Neural cell (in vitro differentiated cells): ENCODE measurements around the gene TRIM47. TPM values are rescaled to one million over a fixed set of nuclear protein-coding genes. Genes with fewer than 3 reads are reported as not detected.

ENCODE experiments used
- H2AFZ ChIP-seq: fragments of 200-600, 300-800 bp; sonication (generic), shearing (Covaris generic); 2 replicates; pipeline ENCODE4 v1.6.0; 2014; ENCODE audit warnings: low read depth, mild to moderate bottlenecking, antibody characterized with exemption, low read length, moderate library complexity
- H3F3A ChIP-seq: fragments of 200-600 bp; shearing (Covaris generic); 2 replicates; pipeline ENCODE4 v1.6.1; 2016; ENCODE audit warnings: mild to moderate bottlenecking, moderate library complexity, mixed read lengths, antibody characterized with exemption, low read length; ENCODE audit not compliant: insufficient read depth, poor library complexity, severe bottlenecking
- H3K27ac ChIP-seq: fragments of 200-600, 300-800 bp; sonication (generic), shearing (Covaris generic); 2 replicates; pipeline ENCODE4 v1.5.1; 2014; ENCODE audit warnings: mild to moderate bottlenecking, low read length, moderate library complexity
- H3K27me3 ChIP-seq: fragments of 300-800, 200-600 bp; sonication (generic), shearing (Covaris generic); 2 replicates; pipeline ENCODE4 v1.6.0; 2014; ENCODE audit warnings: mild to moderate bottlenecking, low read depth, low read length, moderate library complexity; ENCODE audit not compliant: insufficient read depth
- H3K36me3 ChIP-seq: fragments of 300-800, 200-600 bp; sonication (generic), shearing (Covaris generic); 2 replicates; pipeline ENCODE4 v1.5.1; 2014; ENCODE audit warnings: mild to moderate bottlenecking, antibody characterized with exemption, low read length, moderate library complexity; ENCODE audit not compliant: insufficient read depth
- H3K4me2 ChIP-seq: fragments of 300-800, 200-600 bp; sonication (generic), shearing (Covaris generic); 2 replicates; pipeline ENCODE4 v1.6.0; 2014; ENCODE audit warnings: mild to moderate bottlenecking, low read length
- H3K4me3 ChIP-seq: fragments of 300-800, 200-600 bp; sonication (generic), shearing (Covaris generic); 2 replicates; pipeline ENCODE4 v1.5.1; 2014; ENCODE audit warnings: mild to moderate bottlenecking, low read length, moderate library complexity
- H3K79me2 ChIP-seq: fragments of 200-600 bp; shearing (Covaris generic); replicated peaks from 2 replicates; pipeline ENCODE4 v1.6.0; 2014; ENCODE audit warnings: mild to moderate bottlenecking, low read length, moderate library complexity; ENCODE audit not compliant: insufficient read depth
- H3K9ac ChIP-seq: fragments of 300-800, 200-600 bp; sonication (generic), shearing (Covaris generic); 2 replicates; pipeline ENCODE4 v1.6.1; 2016; ENCODE audit warnings: mild to moderate bottlenecking, low read length, mixed read lengths
- H3K9me2 ChIP-seq: fragments of 200-600 bp; shearing (Covaris generic); 2 replicates; pipeline ENCODE4 v1.6.1; 2016; ENCODE audit warnings: mild to moderate bottlenecking, low read length, mixed read lengths; ENCODE audit not compliant: insufficient read depth
- H3K9me3 ChIP-seq: fragments of 200-600, 300-800 bp; sonication (generic), shearing (Covaris generic); 2 replicates; pipeline ENCODE4 v1.6.1; 2016; ENCODE audit warnings: mild to moderate bottlenecking, mixed run types, low read length, moderate library complexity, mixed read lengths
- H4K20me1 ChIP-seq: fragments of 200-600 bp; shearing (Covaris generic); 2 replicates; pipeline ENCODE4 v1.6.1; 2016; ENCODE audit warnings: mild to moderate bottlenecking, mixed run types; ENCODE audit not compliant: insufficient read depth
- CTCF ChIP-seq: fragments of 450-650 bp; IDR thresholded peaks from 2 replicates; pipeline ENCODE4 v1.5.1; 2014; ENCODE audit warnings: antibody characterized with exemption, mild to moderate bottlenecking, moderate library complexity; ENCODE audit not compliant: poor library complexity, severe bottlenecking
- EP300 ChIP-seq: fragments of 450-650 bp; conservative IDR thresholded peaks from 2 replicates; pipeline ENCODE4 v1.6.1; 2014; ENCODE audit warnings: antibody characterized with exemption, mild to moderate bottlenecking, moderate library complexity; ENCODE audit not compliant: poor library complexity, severe bottlenecking
- EZH2 ChIP-seq: fragments of 200-600, 300-800 bp; shearing (Covaris generic), sonication (generic); IDR thresholded peaks from 2 replicates; pipeline ENCODE4 v1.6.1; 2014; ENCODE audit warnings: antibody characterized with exemption, low read length, borderline replicate concordance, mild to moderate bottlenecking; ENCODE audit not compliant: insufficient read depth, poor library complexity, severe bottlenecking
- MXI1 ChIP-seq: fragments of 450-650 bp; conservative IDR thresholded peaks from 2 replicates; pipeline ENCODE4 v1.6.1; 2014; ENCODE audit warnings: antibody characterized with exemption, mild to moderate bottlenecking; ENCODE audit not compliant: poor library complexity, severe bottlenecking
- POLR2AphosphoS5 ChIP-seq: IDR thresholded peaks from 2 replicates; pipeline ENCODE4 v1.6.1; 2012
- RAD21 ChIP-seq: fragments of 450-650 bp; conservative IDR thresholded peaks from 2 replicates; pipeline ENCODE4 v1.6.1; 2014; ENCODE audit warnings: antibody characterized with exemption, mild to moderate bottlenecking, moderate library complexity
- REST ChIP-seq: IDR thresholded peaks from 2 replicates; pipeline ENCODE4 v1.6.1; 2012; ENCODE audit warnings: borderline replicate concordance
- SMC3 ChIP-seq: fragments of 450-650 bp; conservative IDR thresholded peaks from 2 replicates; pipeline ENCODE4 v1.6.1; 2014; ENCODE audit warnings: antibody characterized with exemption, mild to moderate bottlenecking, moderate library complexity; ENCODE audit not compliant: poor library complexity
- TAF1 ChIP-seq: IDR thresholded peaks from 2 replicates; pipeline ENCODE4 v1.6.1; 2012; ENCODE audit warnings: low read depth
- polyA plus RNA-seq: library from polyadenylated mRNA; depleted of rRNA; stranded (reverse); fragments of >200 nt; gene quantifications from 2 replicates; pipeline ENCODE4 v1.2.3, GENCODE V29; 2014

Gene TRIM47
- polyA plus RNA-seq, 1 donor from 2014 or later = 0.67 TPM

- Histone ChIP-seq H3K4me2 (no peak overlapping the region), H3K4me3 (no peak overlapping the region), H3K9ac (no peak overlapping the region), H4K20me1 (no peaks in the 10 kb centered on the region), H3K27ac (no peak overlapping the region), H3F3A (no peaks in the 10 kb centered on the region), H2AFZ (no peak overlapping the region), H3K36me3 (no peaks in the 10 kb centered on the region), H3K79me2 (no peaks in the 10 kb centered on the region), H3K9me3 (no peaks in the 10 kb centered on the region), H3K27me3 (no peaks in the 10 kb centered on the region), H3K9me2 (no peaks in the 10 kb centered on the region)
- TF ChIP-seq RAD21 (no peak), CTCF (no peak), MXI1 (no peak), EZH2 (no peak), REST (no peak), TAF1 (no peak), EP300 (no peak), POLR2AphosphoS5 (no peak), SMC3 (no peak)
Measured at GRCh38 chr17:75844530-75845057, 33.8 kb downstream of the TRIM47 start.

- Histone ChIP-seq H3K4me2 (no peak within 1 kb of the TSS), H3K27me3 (no peaks in the 10 kb centered on the region), H4K20me1 (no peaks in the 10 kb centered on the region), H3K27ac (no peak within 1 kb of the TSS), H3K36me3 (no peaks in the 10 kb centered on the region), H3K9me3 (no peaks in the 10 kb centered on the region), H3K79me2 (no peaks in the 10 kb centered on the region), H3F3A (no peaks in the 10 kb centered on the region), H3K4me3 (no peak within 1 kb of the TSS), H2AFZ (no peak within 1 kb of the TSS), H3K9ac (no peak within 1 kb of the TSS), H3K9me2 (no peaks in the 10 kb centered on the region)
- TF ChIP-seq RAD21 = no peak
- no peak for TF ChIP-seq POLR2AphosphoS5
- TF ChIP-seq TAF1 = no peak
- TF ChIP-seq EP300 = no peak
- no peak for TF ChIP-seq MXI1
- no peak for TF ChIP-seq EZH2
- no peak for TF ChIP-seq SMC3
Measured at GRCh38 chr17:75843577-75844529, 34.5 kb downstream of the TRIM47 start, which contains the start of gene UNC13D. TSS of gene UNC13D (minus strand) at chr17:75844404. CDS start at chr17:75844337, 67 bp downstream.
